ENCODE data around the gene MEIKIN. TPM values are rescaled to one million over a fixed set of nuclear protein-coding genes. Genes with fewer than 3 reads are reported as not detected.

Gene MEIKIN
- total and polyA plus RNA-seq, 2 of the 8 experiments (the other 6 are each of a cell fraction or from before 2014, with no cell fraction given), result not detected

DNA sequence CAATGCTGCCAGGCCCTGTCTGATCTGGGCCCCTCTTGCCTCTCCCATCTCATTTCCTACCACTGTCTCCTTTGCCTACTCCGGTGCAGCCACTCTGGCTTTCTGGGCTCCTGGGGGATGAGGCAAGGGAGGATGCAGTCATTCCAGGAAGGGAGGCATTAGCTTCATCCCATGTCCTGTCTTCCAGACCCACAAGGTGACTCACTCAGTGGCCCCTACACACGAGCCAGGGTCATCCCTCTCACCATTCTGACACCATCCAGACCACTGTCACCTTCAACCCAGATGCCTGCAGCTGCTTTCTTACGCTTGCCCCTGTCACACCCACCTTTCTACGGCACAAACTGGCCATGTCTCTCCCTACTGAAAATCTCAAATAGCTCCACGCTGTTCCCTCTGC is 46.9 kb upstream of the MEIKIN start (continued):
- TF ChIP-seq, protein P1, sequence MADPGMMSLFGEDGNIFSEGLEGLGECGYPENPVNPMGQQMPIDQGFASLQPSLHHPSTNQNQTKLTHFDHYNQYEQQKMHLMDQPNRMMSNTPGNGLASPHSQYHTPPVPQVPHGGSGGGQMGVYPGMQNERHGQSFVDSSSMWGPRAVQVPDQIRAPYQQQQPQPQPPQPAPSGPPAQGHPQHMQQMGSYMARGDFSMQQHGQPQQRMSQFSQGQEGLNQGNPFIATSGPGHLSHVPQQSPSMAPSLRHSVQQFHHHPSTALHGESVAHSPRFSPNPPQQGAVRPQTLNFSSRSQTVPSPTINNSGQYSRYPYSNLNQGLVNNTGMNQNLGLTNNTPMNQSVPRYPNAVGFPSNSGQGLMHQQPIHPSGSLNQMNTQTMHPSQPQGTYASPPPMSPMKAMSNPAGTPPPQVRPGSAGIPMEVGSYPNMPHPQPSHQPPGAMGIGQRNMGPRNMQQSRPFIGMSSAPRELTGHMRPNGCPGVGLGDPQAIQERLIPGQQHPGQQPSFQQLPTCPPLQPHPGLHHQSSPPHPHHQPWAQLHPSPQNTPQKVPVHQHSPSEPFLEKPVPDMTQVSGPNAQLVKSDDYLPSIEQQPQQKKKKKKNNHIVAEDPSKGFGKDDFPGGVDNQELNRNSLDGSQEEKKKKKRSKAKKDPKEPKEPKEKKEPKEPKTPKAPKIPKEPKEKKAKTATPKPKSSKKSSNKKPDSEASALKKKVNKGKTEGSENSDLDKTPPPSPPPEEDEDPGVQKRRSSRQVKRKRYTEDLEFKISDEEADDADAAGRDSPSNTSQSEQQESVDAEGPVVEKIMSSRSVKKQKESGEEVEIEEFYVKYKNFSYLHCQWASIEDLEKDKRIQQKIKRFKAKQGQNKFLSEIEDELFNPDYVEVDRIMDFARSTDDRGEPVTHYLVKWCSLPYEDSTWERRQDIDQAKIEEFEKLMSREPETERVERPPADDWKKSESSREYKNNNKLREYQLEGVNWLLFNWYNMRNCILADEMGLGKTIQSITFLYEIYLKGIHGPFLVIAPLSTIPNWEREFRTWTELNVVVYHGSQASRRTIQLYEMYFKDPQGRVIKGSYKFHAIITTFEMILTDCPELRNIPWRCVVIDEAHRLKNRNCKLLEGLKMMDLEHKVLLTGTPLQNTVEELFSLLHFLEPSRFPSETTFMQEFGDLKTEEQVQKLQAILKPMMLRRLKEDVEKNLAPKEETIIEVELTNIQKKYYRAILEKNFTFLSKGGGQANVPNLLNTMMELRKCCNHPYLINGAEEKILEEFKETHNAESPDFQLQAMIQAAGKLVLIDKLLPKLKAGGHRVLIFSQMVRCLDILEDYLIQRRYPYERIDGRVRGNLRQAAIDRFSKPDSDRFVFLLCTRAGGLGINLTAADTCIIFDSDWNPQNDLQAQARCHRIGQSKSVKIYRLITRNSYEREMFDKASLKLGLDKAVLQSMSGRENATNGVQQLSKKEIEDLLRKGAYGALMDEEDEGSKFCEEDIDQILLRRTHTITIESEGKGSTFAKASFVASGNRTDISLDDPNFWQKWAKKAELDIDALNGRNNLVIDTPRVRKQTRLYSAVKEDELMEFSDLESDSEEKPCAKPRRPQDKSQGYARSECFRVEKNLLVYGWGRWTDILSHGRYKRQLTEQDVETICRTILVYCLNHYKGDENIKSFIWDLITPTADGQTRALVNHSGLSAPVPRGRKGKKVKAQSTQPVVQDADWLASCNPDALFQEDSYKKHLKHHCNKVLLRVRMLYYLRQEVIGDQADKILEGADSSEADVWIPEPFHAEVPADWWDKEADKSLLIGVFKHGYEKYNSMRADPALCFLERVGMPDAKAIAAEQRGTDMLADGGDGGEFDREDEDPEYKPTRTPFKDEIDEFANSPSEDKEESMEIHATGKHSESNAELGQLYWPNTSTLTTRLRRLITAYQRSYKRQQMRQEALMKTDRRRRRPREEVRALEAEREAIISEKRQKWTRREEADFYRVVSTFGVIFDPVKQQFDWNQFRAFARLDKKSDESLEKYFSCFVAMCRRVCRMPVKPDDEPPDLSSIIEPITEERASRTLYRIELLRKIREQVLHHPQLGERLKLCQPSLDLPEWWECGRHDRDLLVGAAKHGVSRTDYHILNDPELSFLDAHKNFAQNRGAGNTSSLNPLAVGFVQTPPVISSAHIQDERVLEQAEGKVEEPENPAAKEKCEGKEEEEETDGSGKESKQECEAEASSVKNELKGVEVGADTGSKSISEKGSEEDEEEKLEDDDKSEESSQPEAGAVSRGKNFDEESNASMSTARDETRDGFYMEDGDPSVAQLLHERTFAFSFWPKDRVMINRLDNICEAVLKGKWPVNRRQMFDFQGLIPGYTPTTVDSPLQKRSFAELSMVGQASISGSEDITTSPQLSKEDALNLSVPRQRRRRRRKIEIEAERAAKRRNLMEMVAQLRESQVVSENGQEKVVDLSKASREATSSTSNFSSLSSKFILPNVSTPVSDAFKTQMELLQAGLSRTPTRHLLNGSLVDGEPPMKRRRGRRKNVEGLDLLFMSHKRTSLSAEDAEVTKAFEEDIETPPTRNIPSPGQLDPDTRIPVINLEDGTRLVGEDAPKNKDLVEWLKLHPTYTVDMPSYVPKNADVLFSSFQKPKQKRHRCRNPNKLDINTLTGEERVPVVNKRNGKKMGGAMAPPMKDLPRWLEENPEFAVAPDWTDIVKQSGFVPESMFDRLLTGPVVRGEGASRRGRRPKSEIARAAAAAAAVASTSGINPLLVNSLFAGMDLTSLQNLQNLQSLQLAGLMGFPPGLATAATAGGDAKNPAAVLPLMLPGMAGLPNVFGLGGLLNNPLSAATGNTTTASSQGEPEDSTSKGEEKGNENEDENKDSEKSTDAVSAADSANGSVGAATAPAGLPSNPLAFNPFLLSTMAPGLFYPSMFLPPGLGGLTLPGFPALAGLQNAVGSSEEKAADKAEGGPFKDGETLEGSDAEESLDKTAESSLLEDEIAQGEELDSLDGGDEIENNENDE (IDR thresholded peaks at IDR 0.05; ENCODE audit: insufficient replicate concordance, low read length), result no peak
- TF ChIP-seq POLR2A (IDR thresholded peaks at IDR 0.05; ENCODE audit: control extremely low read depth in 1 of 2, low read depth in 2 of 2, low read length in 2 of 2) (no peak), EZH2 (IDR thresholded peaks at IDR 0.05; ENCODE audit: low read depth, low read length, severe bottlenecking) (no peak), RAD21 (IDR thresholded peaks at IDR 0.05 in 1 of 2, conservative IDR thresholded peaks at IDR 0.05 in 1 of 2; ENCODE audit: low read depth in 2 of 2, low read length in 2 of 2) (no peak)
